Stimulated activated CD4-positive, alpha-beta T cell treated with anti-CD3 and anti-CD28 coated beads, Interleukin-15, amount 100 ng/mL, for 48 hours (primary cell): ENCODE measurements around the gene PLAC9.

ENCODE experiments used
- DNase-seq, 2 donors: peaks; one replicate each; pipeline ENCODE4 v3.0.0-alpha.2; 2020; ENCODE audit warnings: low read depth in 2 of 2

The PLAC9 gene

DNA sequence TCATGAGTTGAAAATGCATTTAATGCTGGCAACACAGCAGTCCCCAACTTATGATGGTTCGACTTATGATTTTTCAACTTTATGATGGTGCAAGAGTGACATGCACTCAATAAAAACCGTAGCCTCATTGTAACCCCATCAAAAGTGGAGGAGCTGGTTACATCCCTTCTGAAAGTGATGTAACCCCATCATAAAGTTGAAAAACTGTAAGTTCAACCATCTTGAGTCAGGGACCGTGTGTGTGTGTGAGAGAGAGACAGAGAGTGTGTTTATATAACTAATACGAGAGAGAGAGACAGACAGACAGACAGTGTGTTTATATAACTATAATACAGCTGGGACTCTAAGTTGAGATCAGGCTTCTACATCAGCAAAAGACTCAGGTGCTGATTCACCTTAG lies 51.8 kb downstream of the PLAC9 start:
- no peak for DNase-seq

DNA sequence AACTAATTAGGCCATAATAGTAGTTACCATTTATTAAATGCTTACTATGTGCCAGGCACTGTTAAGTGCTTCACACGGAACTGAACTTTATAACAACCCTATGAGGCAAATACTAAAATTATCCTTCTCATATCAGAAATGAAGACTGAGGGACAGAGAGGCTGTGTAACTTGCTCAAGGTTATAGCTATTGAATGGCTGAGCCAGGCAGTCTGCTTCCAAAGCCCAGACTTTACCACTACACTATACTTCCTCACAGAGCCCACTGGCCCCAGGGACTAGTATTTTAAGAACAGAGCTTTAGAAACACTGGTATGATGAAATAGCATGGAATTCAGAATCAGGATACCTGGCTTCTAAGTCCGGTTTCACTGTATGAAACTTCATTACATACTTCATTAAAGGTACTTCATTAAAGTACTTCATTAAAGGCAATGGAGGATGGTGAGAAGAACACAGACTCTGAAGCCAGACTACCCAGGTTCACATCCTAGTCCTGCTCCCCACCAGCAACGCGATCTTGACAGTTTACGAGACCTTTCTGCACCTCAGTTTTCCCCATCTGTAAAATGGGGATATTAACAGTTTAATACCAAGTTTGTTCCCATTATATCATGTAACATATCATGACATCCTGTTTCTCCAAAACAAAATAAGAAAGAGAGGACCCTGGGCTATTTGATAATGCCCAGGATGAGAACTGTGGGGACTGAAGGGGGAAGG lies 53.2 kb downstream of the PLAC9 start:
- no peak for DNase-seq

DNA sequence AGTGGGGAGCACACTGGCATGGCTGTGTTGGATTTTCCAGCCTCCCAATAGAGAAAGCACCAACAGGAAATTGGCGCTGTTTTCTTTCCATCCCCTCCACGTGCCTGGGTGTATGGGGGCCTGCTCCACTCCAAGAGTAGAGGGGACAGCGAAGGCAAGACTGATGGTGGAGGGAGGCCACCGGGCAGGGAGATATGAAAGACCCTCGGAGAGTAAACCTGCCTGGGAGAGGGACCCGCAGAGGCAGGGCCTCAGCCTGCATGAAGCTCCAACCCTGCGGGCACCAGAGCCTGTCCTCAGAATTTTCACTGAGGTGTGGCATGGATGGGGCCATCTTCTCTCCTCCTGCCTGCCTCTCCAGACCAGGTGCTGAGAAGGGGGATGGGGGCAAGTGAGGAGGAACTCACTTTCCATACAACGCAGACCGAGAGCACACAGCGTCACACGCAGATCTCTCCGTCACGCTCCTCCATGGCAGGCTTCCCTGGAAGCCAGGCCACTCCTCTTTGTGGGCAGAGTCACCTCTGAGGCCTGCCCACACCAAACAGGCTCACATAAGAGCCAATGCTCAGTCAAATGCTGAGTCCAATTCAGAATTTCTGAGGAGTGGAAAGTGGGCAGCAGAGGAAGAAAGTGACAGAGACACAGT lies 54.0 kb downstream of the PLAC9 start:
- DNase-seq: peak; percentile 23 to 48

DNA sequence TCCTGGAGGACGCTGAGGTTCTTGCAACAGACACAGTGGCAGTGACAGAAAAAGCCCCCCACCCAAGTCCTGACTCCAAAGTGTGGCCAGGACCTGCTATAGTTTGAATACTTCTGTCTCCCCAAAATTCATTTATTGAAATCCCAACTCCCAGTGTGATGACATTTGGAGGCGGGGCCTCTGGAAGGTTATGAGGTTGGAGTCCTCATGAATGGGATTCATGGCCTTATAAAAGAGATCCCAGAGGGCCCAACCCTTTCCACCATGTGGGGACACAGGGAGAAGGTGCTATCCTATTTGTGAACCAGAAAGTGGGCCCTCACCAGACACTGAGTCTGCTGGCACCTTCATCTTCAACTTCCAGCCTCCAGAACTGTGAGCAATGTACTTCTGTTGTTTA lies 54.5 kb downstream of the PLAC9 start:
- DNase-seq: no peak

DNA sequence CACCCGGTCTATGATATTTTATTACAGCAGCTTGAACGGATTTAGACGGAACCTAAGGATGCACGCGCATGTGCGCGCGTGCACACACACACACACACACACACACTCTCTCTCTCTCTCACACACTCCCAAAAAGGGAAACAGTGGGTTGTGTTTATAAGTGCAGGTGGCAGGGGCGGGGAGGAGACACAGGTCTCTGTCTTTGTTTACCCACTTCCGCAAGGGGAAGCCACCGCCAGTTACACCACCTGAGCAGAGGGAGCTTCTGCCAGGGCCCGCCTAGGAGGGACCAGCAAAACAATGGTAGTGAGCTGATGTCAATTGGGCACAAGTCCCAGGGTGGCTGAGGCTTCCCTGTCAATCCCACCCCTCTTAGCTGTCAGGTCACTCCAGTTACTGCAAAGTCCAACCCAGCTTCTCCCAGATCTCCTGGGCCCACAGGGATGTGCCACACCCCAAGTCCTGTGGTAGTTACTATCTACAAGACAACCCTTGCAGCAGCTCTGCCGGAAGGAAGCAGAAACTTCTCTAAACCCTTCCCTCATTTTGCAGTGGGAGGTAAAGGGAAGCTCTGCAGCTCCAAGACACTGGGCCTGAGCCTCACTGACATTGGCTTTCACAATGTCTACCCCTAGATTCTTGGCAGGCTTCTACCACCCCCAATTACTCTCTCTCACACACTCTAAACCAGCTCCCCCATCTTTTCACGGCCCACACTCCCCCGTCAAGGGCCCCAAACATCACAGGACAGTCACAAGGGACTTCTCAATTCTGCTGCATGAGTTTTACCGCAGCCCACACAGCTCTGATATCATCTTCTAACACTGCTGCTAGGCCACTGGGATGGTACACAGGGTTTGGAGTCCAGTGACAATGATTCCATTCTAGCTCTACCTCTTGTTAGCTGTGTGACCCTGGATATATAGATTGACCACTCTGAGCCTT lies 55.2 kb downstream of the PLAC9 start:
- peak; percentile 46 to 52 for DNase-seq

DNA sequence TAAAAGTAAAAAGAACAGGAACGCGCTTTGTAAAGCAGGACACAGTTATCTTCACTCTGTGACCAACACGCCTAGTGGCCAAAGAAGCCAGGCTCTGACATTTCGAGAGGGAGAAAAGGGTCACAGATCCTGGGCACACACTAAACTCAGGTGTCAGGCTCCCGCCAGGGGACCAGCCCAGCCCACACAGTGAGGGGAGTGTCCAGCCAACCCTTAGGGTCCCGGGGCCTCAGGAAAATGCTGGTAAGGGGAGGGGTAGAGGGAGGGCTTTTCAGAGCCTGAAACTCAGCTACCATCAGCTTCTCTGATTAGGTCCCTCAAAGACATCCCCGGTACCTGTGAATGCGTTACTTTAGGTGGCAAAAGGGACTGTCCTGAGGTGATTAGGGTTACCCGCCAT lies 56.2 kb downstream of the PLAC9 start:
- DNase-seq: no peak

DNA sequence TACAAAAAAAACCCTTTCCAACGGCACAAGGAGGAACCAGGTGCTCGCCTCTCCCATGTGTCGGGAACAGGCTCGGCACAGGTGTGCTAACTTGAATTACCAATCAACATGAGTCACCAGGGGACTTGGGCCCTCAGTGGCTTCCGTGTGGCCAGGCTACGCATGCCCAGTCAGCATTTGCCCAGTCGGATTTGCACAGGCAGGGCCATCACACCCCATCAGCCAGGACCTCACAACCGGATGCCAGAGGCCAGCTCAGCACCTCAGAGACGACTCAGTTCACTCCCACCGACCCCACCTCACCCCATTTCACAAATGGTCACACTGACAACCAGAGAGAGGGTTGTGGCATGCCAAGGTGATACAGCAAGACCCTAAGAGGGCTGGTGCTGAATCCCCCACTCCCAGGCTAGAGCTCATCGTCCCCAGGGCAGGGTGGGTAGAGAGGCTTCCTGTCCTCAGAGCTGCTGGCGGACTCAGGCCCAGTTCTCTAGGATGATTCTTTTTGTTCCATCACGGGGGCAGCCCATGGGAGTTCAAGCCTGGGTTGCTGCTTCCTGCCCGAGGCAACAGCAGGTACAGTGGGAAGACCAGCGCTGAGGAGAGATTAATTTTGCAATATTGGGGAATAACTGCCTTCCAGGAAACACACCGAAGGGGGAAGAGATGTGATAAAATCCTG lies 59.2 kb downstream of the PLAC9 start:
- DNase-seq: no peak

DNA sequence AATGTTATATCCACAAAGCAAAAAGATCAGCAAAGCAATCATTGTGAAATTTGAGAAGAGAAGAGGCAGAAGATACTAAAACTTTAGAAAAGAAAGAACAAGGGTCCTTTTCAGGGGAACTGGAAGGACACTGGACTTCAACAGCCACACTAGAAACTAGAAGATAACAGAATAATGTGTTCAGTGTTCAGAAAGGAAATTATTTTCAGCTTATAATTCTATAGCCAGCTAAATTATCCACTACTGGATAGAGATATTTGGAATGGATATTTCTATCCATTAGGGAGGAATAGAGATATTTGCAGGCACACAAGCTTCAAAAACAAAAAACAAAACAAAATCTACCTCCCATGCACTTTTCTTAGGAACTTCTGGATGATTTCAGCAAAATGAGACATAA lies 60.0 kb downstream of the PLAC9 start:
- no peak for DNase-seq

DNA sequence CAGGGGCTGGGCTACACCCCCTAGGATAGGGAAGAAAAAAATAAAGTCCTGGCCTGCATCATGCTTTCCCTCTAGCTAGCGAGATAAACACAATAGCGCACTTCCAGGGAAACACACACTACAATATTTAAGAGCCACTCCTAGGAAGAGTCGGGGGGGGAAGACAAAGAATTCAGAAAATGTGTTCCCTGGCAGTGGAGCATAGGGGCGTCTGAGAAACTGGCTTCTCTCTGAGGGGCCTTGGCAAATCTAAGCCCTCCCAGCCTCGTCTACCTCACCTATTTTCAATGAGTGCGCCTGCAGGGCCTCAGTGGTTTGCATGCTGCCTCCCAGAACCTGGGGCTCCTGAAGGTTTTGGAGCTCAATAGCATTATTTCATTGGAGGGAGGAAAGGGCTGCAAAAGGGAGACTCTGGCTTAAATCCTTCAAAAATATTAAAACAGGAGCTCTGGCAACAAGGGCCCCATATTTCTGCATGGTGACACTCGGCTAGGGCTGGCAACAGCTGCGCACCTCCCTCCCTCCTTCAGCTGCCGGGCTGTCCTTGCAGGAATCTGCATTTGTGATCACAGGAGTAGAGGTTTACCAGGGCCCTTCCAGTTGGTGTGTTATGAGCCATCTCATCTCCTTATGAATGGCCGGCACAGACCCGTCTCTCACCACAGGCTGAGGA lies 62.0 kb downstream of the PLAC9 start:
- no peak for DNase-seq
